ENCODE results near the gene CST8.

The CST8 gene

GRCh38 chr20:23479043-23479442, 11.9 kb upstream of the CST8 start:
- H3K9ac ChIP-seq (ENCODE audit: low read depth, low read length, poor library complexity): no peak overlapping the region
- peak overlapping the region; percentile 18 for H3K18ac ChIP-seq (ENCODE audit: low read length)
- peak overlapping the region; percentile 1 for H3K14ac ChIP-seq (ENCODE audit: low read length)
- peaks cover 0 to 13% of the 10 kb centered on the region in 2 donors for H3K9me3 ChIP-seq (replicated peaks in 1 of 2; ENCODE audit: control insufficient read depth in 2 of 2, insufficient read depth in 1 of 2, low read depth in 1 of 2, low read length in 2 of 2)
- no peak for DNase-seq (ENCODE audit: low spot score)
- H2AK5ac ChIP-seq (ENCODE audit: low read depth, low read length): no peak overlapping the region
- H3K27ac ChIP-seq (replicated peaks; ENCODE audit: low read length): no peak overlapping the region
- H3K4me3 ChIP-seq (ENCODE audit: low read length in 2 of 2): peak overlapping the region in 1 of 2 donors; percentile 5
- H3K4me1 ChIP-seq (ENCODE audit: control insufficient read depth in 2 of 2, insufficient read depth in 1 of 2, low read depth in 1 of 2, low read length in 2 of 2): peaks cover 0 to 1% of the 10 kb centered on the region in 2 donors
- H4K91ac ChIP-seq (ENCODE audit: low read depth, low read length, poor library complexity): no peak overlapping the region
- H3K27me3 ChIP-seq (ENCODE audit: control insufficient read depth in 3 of 3, insufficient read depth in 3 of 3, low read depth in 1 of 3, low read length in 3 of 3): no peaks in the 10 kb centered on the region
- H3K4ac ChIP-seq (ENCODE audit: low read length): no peak overlapping the region
- H2AFZ ChIP-seq (ENCODE audit: low read length): no peak overlapping the region
- H2BK120ac ChIP-seq (ENCODE audit: low read depth, low read length): no peak overlapping the region
- H2BK12ac ChIP-seq (ENCODE audit: low read length): no peak overlapping the region
- no peaks in the 10 kb centered on the region for H3K79me1 ChIP-seq (ENCODE audit: low read depth, low read length)
- no peak overlapping the region for H3K4me2 ChIP-seq (ENCODE audit: insufficient read depth, low read length, poor library complexity, severe bottlenecking)
- H3K23ac ChIP-seq (ENCODE audit: low read depth, low read length, poor library complexity): no peak overlapping the region
- no peak overlapping the region for H4K8ac ChIP-seq (ENCODE audit: low read depth, low read length)
- H3K36me3 ChIP-seq (replicated peaks in 1 of 2; ENCODE audit: control insufficient read depth in 2 of 2, insufficient read depth in 2 of 2, low read length in 2 of 2): peaks cover 0 to 1% of the 10 kb centered on the region in 2 donors
- no peak overlapping the region for H2BK15ac ChIP-seq (ENCODE audit: low read length)
- no peak overlapping the region for H2BK5ac ChIP-seq (ENCODE audit: low read length)
- no CpG with 5 or more reads among the region's 4 CpGs for WGBS, 2 donors (ENCODE audit: extremely low coverage in 2 of 2, insufficient read length in 2 of 2, insufficient replicate concordance in 1 of 2)

GRCh38 chr20:23482138-23482537, 8.8 kb upstream of the CST8 start:
- Histone ChIP-seq H3K27me3 (ENCODE audit: control insufficient read depth in 3 of 3, insufficient read depth in 3 of 3, low read depth in 1 of 3, low read length in 3 of 3) (no peaks in the 10 kb centered on the region), H3K36me3 (replicated peaks in 1 of 2; ENCODE audit: control insufficient read depth in 2 of 2, insufficient read depth in 2 of 2, low read length in 2 of 2) (no peaks in the 10 kb centered on the region)

GRCh38 chr20:23484081-23484480, 6.8 kb upstream of the CST8 start:
- H3K27ac ChIP-seq (replicated peaks; ENCODE audit: low read length): no peak overlapping the region
- H3K4me3 ChIP-seq (ENCODE audit: low read length in 2 of 2): no peak overlapping the region
- no peak overlapping the region for H2BK12ac ChIP-seq (ENCODE audit: low read length)
- no CpG with 5 or more reads among the region's 4 CpGs for WGBS, 2 donors (ENCODE audit: extremely low coverage in 2 of 2, insufficient read length in 2 of 2, insufficient replicate concordance in 1 of 2)
- no peaks in the 10 kb centered on the region for H3K27me3 ChIP-seq (ENCODE audit: control insufficient read depth in 3 of 3, insufficient read depth in 3 of 3, low read depth in 1 of 3, low read length in 3 of 3)
- no peak overlapping the region for H3K9ac ChIP-seq (ENCODE audit: low read depth, low read length, poor library complexity)
- H3K4me2 ChIP-seq (ENCODE audit: insufficient read depth, low read length, poor library complexity, severe bottlenecking): no peak overlapping the region
- peaks cover 0 to 3% of the 10 kb centered on the region in 2 donors for H3K9me3 ChIP-seq (replicated peaks in 1 of 2; ENCODE audit: control insufficient read depth in 2 of 2, insufficient read depth in 1 of 2, low read depth in 1 of 2, low read length in 2 of 2)
- H3K4me1 ChIP-seq (ENCODE audit: control insufficient read depth in 2 of 2, insufficient read depth in 1 of 2, low read depth in 1 of 2, low read length in 2 of 2): peaks cover 0 to 1% of the 10 kb centered on the region in 2 donors
- no peak overlapping the region for H3K23ac ChIP-seq (ENCODE audit: low read depth, low read length, poor library complexity)
- no peak overlapping the region for H2AFZ ChIP-seq (ENCODE audit: low read length)
- no peak overlapping the region for H4K91ac ChIP-seq (ENCODE audit: low read depth, low read length, poor library complexity)
- H3K14ac ChIP-seq (ENCODE audit: low read length): no peak overlapping the region
- no peak overlapping the region for H2AK5ac ChIP-seq (ENCODE audit: low read depth, low read length)
- no peaks in the 10 kb centered on the region for H3K36me3 ChIP-seq (replicated peaks in 1 of 2; ENCODE audit: control insufficient read depth in 2 of 2, insufficient read depth in 2 of 2, low read length in 2 of 2)
- no peak for DNase-seq (ENCODE audit: low spot score)
- no peak overlapping the region for H2BK5ac ChIP-seq (ENCODE audit: low read length)
- no peaks in the 10 kb centered on the region for H3K79me1 ChIP-seq (ENCODE audit: low read depth, low read length)
- no peak overlapping the region for H2BK120ac ChIP-seq (ENCODE audit: low read depth, low read length)
- no peak overlapping the region for H2BK15ac ChIP-seq (ENCODE audit: low read length)
- no peak overlapping the region for H3K18ac ChIP-seq (ENCODE audit: low read length)
- H4K8ac ChIP-seq (ENCODE audit: low read depth, low read length): no peak overlapping the region
- no peak overlapping the region for H3K4ac ChIP-seq (ENCODE audit: low read length)

More at GRCh38 chr20:23482138-23482537, 8.8 kb upstream of the CST8 start:
- Histone ChIP-seq H3K9me3 (replicated peaks in 1 of 2; ENCODE audit: control insufficient read depth in 2 of 2, insufficient read depth in 1 of 2, low read depth in 1 of 2, low read length in 2 of 2) (peaks cover 0 to 8% of the 10 kb centered on the region in 2 donors), H2AK5ac (ENCODE audit: low read depth, low read length) (no peak overlapping the region), H3K4me3 (ENCODE audit: low read length in 2 of 2) (no peak overlapping the region), H3K18ac (ENCODE audit: low read length) (no peak overlapping the region), H4K8ac (ENCODE audit: low read depth, low read length) (no peak overlapping the region), H2BK15ac (ENCODE audit: low read length) (no peak overlapping the region), H4K91ac (ENCODE audit: low read depth, low read length, poor library complexity) (no peak overlapping the region), H2BK120ac (ENCODE audit: low read depth, low read length) (no peak overlapping the region), H3K4me2 (ENCODE audit: insufficient read depth, low read length, poor library complexity, severe bottlenecking) (no peak overlapping the region), H2AFZ (ENCODE audit: low read length) (no peak overlapping the region), H2BK12ac (ENCODE audit: low read length) (no peak overlapping the region), H3K9ac (ENCODE audit: low read depth, low read length, poor library complexity) (no peak overlapping the region), H3K4ac (ENCODE audit: low read length) (no peak overlapping the region), H3K14ac (ENCODE audit: low read length) (no peak overlapping the region), H2BK5ac (ENCODE audit: low read length) (no peak overlapping the region), H3K27ac (replicated peaks; ENCODE audit: low read length) (no peak overlapping the region), H3K23ac (ENCODE audit: low read depth, low read length, poor library complexity) (no peak overlapping the region), H3K4me1 (ENCODE audit: control insufficient read depth in 2 of 2, insufficient read depth in 1 of 2, low read depth in 1 of 2, low read length in 2 of 2) (peaks cover 0 to 1% of the 10 kb centered on the region in 2 donors), H3K79me1 (ENCODE audit: low read depth, low read length) (no peaks in the 10 kb centered on the region)
- no peak for DNase-seq (ENCODE audit: low spot score)
- WGBS, 2 donors (ENCODE audit: extremely low coverage in 2 of 2, insufficient read length in 2 of 2, insufficient replicate concordance in 1 of 2): no CpG with 5 or more reads among the region's 2 CpGs

DNA sequence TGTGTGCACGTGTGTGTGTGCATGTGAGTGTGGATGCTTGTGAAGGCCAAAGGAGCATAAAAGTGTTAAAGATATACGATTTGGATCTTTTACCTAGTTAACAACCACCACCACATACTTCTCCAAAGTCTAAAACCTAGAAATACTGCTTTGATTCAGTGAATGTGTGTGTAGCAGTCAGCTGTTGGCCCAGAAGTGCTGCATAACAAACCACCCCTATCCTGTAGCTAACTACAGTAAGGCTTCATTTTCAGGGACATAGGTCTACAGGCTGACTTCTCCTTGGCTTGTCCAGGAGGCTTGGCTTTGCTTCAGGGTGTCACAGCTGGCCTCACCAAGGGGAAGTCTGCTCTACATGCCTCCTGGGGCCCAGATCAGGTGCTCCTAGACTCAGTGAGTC, 2.4 kb upstream of the CST8 start:
- no peak overlapping the region for H3K18ac ChIP-seq (ENCODE audit: low read length)
- H3K4me2 ChIP-seq (ENCODE audit: insufficient read depth, low read length, poor library complexity, severe bottlenecking): no peak overlapping the region
- H2BK12ac ChIP-seq (ENCODE audit: low read length): no peak overlapping the region
- H2AK5ac ChIP-seq (ENCODE audit: low read depth, low read length): no peak overlapping the region
- DNase-seq (ENCODE audit: low spot score): no peak
- no peaks in the 10 kb centered on the region for H3K9me3 ChIP-seq (replicated peaks in 1 of 2; ENCODE audit: control insufficient read depth in 2 of 2, insufficient read depth in 1 of 2, low read depth in 1 of 2, low read length in 2 of 2)
- no peak overlapping the region for H3K9ac ChIP-seq (ENCODE audit: low read depth, low read length, poor library complexity)
- no peaks in the 10 kb centered on the region for H3K79me1 ChIP-seq (ENCODE audit: low read depth, low read length)
- H2BK5ac ChIP-seq (ENCODE audit: low read length): no peak overlapping the region
- no peak overlapping the region for H4K91ac ChIP-seq (ENCODE audit: low read depth, low read length, poor library complexity)
- H3K27ac ChIP-seq (replicated peaks; ENCODE audit: low read length): no peak overlapping the region
- no peak overlapping the region for H3K14ac ChIP-seq (ENCODE audit: low read length)
- no peak overlapping the region for H3K4ac ChIP-seq (ENCODE audit: low read length)
- no peaks in the 10 kb centered on the region for H3K36me3 ChIP-seq (replicated peaks in 1 of 2; ENCODE audit: control insufficient read depth in 2 of 2, insufficient read depth in 2 of 2, low read length in 2 of 2)
- H3K23ac ChIP-seq (ENCODE audit: low read depth, low read length, poor library complexity): no peak overlapping the region
- H3K4me3 ChIP-seq (ENCODE audit: low read length in 2 of 2): no peak overlapping the region
- no peak overlapping the region for H2AFZ ChIP-seq (ENCODE audit: low read length)
- no peak overlapping the region for H4K8ac ChIP-seq (ENCODE audit: low read depth, low read length)
- H2BK120ac ChIP-seq (ENCODE audit: low read depth, low read length): no peak overlapping the region
- H3K27me3 ChIP-seq (ENCODE audit: control insufficient read depth in 3 of 3, insufficient read depth in 3 of 3, low read depth in 1 of 3, low read length in 3 of 3): no peaks in the 10 kb centered on the region
- no CpG with 5 or more reads among the region's 2 CpGs for WGBS, 2 donors (ENCODE audit: extremely low coverage in 2 of 2, insufficient read length in 2 of 2, insufficient replicate concordance in 1 of 2)
- peaks cover 0 to 2% of the 10 kb centered on the region in 2 donors for H3K4me1 ChIP-seq (ENCODE audit: control insufficient read depth in 2 of 2, insufficient read depth in 1 of 2, low read depth in 1 of 2, low read length in 2 of 2)
- H2BK15ac ChIP-seq (ENCODE audit: low read length): no peak overlapping the region

Measured in neuronal stem cell (in vitro differentiated cells).